Right ventricle myocardium inferior (tissue), 1 donor: ENCODE results near the gene QPRT. TPM values are rescaled to one million over a fixed set of nuclear protein-coding genes. Genes with fewer than 3 reads are reported as not detected.
"Not testable (repeated sequence)": the region's sequence is repeated elsewhere in the genome, so short reads cannot be mapped to it uniquely, and the experiment has no call there.

Experiments used
- ATAC-seq: fragments of 200-7000 bp; cut with Tn5 transposase; one replicate; pipeline ENCODE4 v1.9.1; 2020; ENCODE audit warnings: mild to moderate bottlenecking, moderate library complexity
- DNase-seq: peaks from one replicate; pipeline ENCODE4 v3.0.0; 2021; ENCODE audit errors: missing footprints
- intact Hi-C: fragments of 100-400 bp; cut with DNase I; formaldehyde crosslinking; loops from one replicate; pipeline ENCODE4 v1.11.0; 2022
- total RNA-seq: library from RNA; stranded (reverse); fragmentation: NEBNext Ultra II Directional; extraction: Animal tissue kit (Norgen Biotek cat#: 25700); gene quantifications from one replicate; pipeline ENCODE4 v1.2.1, GENCODE V29; 2021
- donor health status: DM: no; HTN: yes; CAD: no; lungs with severe emphysema.

The QPRT gene
- total RNA-seq, 1 donor from 2014 or later: 29.2 TPM

DNA sequence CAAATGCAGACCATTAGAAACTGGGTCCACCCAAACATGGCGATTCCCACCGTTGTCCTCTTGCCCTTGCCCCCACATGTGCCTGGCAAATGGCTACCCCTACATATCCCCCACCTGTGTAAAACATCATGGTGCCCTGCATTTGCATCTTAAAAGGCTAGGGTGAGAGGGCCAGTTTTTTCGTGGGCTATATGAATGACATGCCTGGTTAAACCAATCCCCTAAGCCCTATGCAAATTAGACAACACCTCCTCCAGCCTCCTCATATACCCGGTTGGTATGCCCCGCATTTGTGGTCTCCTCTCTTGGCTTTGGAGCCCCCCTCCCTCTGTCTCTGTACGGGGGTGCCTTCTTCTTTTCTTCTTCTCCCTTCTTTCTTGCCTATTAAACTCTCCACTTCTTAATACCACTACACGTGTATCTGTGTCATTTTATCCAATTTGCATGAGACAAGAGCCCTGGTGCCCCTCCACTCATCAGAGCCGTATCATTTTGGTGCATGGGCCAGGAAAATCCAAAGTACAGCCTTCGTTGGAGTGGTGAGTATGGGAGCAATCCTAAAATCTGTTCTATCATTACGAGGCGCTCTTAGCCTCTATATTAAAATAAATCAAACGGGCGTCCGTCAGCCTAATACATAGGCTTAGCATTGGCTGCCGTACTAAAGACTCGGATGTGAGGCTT is 30.1 kb downstream of the QPRT start:
- ATAC-seq (no peak), DNase-seq (no peak)
- intact Hi-C loops: no loop called here

GRCh38 chr16:29709657-29710056 is 30.7 kb downstream of the QPRT start:
- intact Hi-C loops, ATAC-seq, DNase-seq: not testable (repeated sequence)

GRCh38 chr16:29710227-29711219 is 31.5 kb downstream of the QPRT start:
- ATAC-seq: no peak
- intact Hi-C loops: no loop called here
- DNase-seq: no peak

DNA sequence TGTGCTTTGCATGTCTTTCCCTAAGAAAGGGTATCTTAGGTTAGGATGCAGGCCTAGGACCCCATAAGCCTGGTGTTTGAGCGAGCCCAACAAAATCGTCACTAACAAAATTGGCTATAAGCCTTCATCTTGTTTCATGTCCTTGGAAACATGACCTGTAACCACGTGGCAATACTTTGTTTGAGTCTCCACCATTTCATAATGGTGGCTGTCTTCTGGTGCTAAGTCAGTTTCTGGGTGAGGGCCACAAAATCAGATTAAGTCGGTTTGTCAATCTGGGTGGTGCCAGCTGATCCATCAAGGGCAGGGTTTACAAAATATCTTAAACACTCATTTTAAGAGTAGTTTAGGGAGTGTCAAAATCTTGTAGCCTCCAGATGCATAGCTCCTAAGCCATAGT is 33.8 kb downstream of the QPRT start:
- DNase-seq (no peak), ATAC-seq (no peak)
- intact Hi-C loops: no loop called here

DNA sequence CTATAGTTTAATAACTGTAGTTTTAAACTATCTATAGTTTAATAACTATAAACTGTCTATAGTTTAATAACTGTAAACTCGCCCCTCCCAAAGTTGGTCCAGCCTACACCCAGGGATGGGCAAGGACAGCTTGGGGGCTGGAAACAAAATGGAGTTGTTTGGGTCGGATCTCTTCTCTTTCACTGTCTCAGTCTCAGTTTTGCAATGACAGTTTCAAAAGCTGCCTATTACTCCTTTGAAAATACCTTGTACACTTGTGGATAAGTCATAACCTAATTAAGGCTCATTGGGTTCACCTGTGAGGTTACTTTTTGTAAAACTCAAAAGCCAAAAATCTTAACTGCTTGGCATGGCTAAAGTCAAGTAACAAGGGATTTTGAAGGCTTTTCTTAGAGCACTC is 35.4 kb downstream of the QPRT start:
- DNase-seq (no peak), ATAC-seq (no peak)
- intact Hi-C loops: no loop called here

DNA sequence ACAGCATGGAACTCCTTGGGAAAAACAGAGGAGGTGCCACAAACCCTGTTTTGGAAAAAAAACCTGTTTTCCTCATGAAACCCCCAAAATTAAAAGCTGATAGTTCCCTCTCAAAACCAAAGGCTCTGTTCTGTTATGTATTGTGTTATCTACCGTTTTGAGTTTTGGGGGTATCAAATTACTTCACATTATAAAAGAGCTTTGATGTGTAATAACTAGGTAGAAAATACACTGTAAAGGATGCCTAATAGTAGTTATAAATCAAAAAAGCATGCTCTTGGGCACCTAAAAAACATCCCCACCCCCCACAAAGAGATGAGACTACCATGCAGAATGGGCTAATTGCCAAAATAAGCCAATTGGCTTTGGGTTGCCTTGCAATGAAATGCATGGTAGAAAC is 36.0 kb downstream of the QPRT start:
- DNase-seq (no peak), ATAC-seq (no peak)
- intact Hi-C loops: no loop called here

DNA sequence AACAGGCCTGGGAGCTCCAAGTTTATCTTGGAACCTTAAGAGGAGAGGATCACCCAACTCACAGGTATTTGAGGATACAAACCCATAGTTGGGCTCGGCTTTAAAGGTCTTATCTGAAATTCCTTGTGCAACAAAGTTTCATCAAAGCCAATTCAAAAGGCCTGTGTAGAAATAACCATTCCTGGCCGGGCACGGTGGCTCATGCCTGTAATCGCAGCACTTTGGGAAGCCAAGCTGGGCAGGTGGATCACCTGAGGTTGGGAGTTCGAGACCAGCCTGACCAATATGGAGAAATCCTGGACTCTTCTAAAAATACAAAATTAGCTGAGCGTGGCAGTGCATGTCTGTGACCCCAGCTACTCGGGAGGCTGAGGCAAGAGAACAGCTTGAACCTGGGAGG is 38.1 kb downstream of the QPRT start:
- intact Hi-C loops: no loop called here
- DNase-seq (no peak), ATAC-seq (no peak)

- intact Hi-C loops: no loop called here
- no peak for ATAC-seq
- no peak for DNase-seq
These were observed 40.1 kb downstream of the QPRT start for GRCh38 chr16:29719063-29719462.

DNA sequence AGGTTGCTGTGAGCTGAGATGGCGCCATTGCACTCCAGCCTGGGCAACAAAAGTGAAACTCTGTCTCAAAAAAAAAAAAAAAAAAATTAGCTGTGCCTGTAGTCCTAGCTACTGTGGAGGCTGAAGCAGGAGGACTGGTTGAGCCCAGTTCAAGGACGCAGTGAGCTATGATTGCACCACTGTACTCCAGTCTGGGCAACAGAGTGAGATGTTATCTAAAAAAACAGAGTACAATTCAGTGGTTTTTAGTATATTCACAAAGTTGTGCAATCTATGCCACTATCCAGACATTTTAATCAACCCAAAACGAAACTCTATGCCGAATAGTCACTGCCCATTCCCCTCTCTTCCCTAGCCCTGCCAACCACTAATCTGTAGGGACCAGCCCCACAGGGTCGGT is 41.7 kb downstream of the QPRT start:
- DNase-seq (no peak), ATAC-seq (no peak)
- intact Hi-C loops: no loop called here

DNA sequence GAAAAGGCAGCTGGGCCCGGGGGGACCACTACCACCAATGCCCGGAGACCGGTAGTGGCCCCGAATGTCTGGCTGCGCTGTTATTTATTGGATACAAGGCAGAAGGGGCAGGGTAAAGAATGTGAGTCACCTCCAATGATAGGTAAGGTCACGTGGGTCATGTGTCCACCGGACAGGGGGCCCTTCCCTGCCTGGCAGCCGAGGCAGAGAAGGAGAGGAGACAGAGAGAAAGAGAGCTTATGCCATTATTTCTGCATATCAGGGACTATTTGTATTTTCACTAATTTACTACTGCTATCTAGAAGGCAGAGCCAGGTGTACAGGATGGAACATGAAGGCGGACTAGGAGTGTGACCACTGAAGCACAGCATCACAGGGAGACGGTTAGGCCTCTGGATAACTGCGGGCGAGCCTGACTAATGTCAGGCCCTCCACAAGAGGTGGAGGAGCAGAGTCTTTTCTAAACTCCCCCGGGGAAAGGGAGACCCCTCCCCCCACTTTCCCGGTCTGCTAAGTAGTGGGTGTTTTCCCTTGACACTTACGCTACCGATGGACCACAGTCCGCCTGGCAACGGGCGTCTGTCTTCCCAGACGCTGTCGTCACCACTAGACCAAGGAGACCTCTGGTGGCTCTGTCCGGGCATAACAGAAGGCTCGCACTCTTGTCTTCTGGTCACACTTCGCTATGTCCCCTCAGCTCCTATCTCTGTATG is 42.3 kb downstream of the QPRT start:
- intact Hi-C loops: not testable (repeated sequence)
- ATAC-seq (peak; percentile 77), DNase-seq (peak; percentile 82)

- ATAC-seq: no peak
- no peak for DNase-seq
- intact Hi-C loops: no loop called here
These were observed 47.9 kb downstream of the QPRT start for GRCh38 chr16:29726845-29727377.

- ATAC-seq (no peak), DNase-seq (no peak)
- intact Hi-C loops: no loop called here
These were observed 48.5 kb downstream of the QPRT start for GRCh38 chr16:29727452-29727851.

DNA sequence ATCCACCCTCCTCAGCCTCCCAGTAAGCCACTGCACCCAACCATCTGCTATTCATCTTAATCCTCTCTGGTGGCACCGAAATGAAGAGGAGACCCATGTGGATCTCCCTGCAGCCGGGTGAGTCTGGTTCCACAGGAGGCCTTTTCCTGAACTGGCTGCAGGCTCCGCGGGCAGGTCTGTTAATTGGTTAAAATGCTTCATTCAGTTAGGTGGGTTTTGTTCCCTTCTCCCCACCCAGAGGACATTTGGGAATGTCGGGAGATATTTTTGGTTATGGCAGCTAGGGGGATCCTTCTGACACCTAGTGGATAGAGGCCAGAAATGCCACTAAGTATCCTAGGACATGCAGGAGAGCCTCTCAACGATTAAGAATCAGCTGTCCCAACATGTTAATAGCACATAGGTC is 50.1 kb downstream of the QPRT start:
- intact Hi-C loops: no loop called here
- DNase-seq: no peak
- no peak for ATAC-seq

DNA sequence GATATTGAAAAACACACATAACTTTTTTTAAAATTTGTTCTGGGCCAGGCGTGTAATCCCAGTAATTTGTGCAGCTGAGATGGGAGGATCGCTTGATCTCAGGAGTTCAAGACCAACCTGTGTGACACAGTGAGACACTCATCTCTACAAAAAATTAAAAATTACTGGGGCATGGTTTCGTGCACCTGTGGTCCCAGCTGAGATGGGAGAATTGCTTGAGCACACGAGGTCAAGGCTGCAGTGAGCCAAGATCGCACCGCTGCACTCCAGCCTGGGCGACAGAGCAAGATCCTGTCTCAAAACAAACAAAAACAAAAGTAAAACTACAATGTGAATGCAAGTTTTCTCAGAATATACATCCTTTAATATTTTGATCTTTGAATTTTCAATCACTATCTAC is 51.7 kb downstream of the QPRT start:
- intact Hi-C loops: no loop called here
- DNase-seq (no peak), ATAC-seq (no peak)

DNA sequence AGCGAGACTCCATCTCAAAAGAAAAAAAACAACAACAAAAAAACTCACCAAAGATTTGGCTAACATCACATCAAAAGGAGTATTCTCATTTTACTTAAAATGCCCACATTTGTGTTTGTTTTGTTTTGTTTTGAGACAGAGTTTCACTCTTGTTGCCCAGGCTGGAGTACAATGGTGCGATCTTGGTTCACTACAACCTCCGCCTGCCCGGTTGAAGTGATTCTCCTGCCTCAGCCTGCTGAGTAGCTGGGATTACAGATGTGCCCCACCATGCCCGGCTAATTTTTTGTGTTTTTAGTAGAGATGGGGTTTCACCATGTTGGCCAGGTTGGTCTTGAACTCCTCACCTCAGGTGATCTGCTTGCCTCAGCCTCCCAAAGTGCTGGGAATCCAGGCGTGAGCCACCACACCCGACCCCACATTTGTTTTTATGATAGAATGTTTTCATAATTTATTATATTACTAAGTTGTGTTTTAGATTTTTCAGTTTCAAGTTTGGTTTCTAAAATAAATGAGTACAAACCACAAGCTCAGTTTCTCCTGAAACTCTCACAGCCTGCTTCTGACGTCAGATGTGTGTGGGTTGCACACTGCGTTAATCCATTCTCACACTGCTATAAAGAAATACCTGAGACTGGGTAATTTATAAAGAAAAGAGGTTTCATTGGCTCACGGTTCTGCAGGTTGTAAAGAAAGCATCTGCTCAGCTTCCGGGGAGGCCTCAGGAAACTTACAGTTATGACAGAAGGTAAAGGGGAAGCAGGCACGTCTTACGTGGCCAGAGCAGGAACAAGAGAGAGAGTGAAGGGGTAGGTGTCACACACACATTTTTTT is 53.0 kb downstream of the QPRT start:
- intact Hi-C loops, ATAC-seq, DNase-seq: not testable (repeated sequence)

- no peak for ATAC-seq
- intact Hi-C loops: no loop called here
These were observed 55.8 kb downstream of the QPRT start for GRCh38 chr16:29734786-29735185.

DNA sequence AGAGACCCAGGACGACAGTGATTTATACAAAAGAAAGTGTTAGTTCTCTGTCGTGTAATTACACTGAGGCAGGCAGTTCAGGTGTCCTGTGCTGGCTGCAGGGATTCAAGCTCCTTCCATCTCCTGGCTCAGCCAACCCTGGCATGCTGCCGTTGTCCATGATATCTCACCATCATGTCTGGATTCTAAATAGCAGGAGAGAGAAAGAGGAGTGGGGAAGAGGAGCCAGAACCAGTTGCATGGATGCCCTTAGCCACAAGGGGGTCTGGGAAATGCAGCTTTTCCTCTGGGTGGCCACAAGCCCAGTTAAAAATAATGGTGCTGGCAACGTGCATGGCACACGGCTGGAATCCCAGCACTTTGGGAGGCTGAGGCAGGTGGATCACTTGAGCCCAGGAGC is 57.1 kb downstream of the QPRT start:
- ATAC-seq: no peak
- intact Hi-C loops: no loop called here
- no peak for DNase-seq

More at GRCh38 chr16:29734786-29735185, 55.8 kb downstream of the QPRT start:
- no peak for DNase-seq

DNA sequence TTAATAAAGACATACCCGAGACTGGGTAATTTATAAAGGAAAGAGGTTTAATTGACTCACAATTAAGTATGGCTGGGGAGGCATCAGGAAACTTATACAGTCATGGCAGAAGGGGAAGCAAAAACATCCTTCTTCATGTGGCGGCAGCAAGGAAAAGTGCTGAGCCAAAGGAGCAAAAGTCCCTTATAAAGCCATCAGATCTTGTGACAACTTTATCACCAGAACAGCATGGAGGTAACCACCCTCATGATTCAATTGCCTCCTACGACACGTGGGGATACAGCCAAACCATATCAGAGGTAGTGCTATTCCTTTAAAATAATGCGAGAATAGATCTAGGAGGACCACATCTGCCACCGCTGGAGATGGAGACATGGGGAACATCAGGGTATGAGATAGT is 57.8 kb downstream of the QPRT start:
- ATAC-seq (no peak), DNase-seq (no peak)
- intact Hi-C loops: no loop called here
